A549 treated with AZD9567 at 1 μM for 4 hours (cell line): ENCODE results near the gene SYT17. TPM values are rescaled to one million over a fixed set of nuclear protein-coding genes. Genes with fewer than 3 reads are reported as not detected.

Source experiments
- total RNA-seq: library from RNA; stranded (reverse); fragments of 200-300 nt; extraction: Qiagen RNA extraction; gene quantifications from 5 replicates; pipeline ENCODE4 v1.2.3, GENCODE V29; 2022; ENCODE audit not compliant: insufficient read depth

The SYT17 gene, protein sequence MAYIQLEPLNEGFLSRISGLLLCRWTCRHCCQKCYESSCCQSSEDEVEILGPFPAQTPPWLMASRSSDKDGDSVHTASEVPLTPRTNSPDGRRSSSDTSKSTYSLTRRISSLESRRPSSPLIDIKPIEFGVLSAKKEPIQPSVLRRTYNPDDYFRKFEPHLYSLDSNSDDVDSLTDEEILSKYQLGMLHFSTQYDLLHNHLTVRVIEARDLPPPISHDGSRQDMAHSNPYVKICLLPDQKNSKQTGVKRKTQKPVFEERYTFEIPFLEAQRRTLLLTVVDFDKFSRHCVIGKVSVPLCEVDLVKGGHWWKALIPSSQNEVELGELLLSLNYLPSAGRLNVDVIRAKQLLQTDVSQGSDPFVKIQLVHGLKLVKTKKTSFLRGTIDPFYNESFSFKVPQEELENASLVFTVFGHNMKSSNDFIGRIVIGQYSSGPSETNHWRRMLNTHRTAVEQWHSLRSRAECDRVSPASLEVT
- 9.0 to 21.1 TPM (median 10.4 TPM) in 5 replicates for total RNA-seq

DNA sequence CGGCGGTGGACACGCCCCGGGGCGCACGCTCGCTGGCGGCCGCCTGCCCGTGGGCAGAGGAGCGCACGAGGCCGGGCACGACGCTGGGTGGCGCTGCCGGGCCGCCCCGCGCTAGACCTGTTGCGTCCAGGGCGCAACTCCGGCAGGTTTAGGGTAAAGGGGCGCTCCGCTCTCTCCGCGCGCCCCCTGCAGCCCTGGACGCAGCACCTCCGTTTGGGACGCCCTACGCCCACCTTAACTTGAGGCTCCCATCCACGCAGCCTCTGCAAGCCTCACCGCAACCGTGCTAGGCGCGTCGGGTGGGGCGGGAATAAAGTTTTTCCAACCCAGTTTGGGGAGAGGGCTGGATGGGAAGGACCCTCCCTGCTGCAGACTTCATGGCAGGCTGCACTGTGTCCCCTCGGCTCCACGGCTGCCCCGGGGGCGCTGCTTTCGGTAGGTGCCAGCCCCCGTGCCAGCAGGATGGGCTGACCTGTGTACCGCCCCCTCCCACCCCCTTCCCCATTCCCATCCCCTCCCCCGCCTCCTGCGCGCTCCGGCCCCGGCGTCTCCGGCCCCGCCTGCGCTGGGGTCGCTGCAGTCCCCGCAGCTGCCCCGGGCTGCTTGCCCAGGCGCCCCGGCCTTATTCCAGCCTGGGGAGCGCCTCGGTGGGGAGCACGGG lies at the start of gene SYT17:
Gene SYT17 (plus strand): TSS at position 531 of the 661 bp plus-strand sequence. CDS start 407 bp downstream, outside the sequence.

DNA sequence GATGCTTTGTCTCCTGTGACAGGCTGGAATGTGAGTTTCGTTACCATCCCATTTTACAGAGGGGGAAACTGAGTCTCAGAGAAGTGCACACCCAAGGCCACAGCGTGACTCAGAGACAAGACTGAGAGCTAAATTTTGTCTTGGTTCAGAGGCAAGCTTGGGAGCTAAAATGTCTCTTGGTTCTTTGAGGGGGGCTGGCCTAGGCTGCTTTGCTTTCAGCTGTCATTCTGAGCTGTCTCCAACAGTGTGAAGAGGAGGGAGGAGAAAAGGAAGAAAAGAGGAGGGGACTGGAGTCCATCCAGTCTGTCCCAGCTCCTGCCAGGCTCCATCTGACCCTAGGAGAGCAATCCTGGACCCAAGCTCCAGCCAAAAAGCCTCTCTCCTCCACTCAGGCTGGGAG lies 117.4 kb downstream of the SYT17 start, which contains the start of gene CLEC19A:
Gene CLEC19A (plus strand): TSS at position 301 of the 400 bp plus-strand sequence. CDS start 121 bp downstream, outside the sequence.

Other genes with a start within 250 kb of the SYT17 start
- 14.1 to 25.4 TPM (median 24.2 TPM) in 5 replicates for gene SMG1, start 241.8 kb upstream of the SYT17 start, total RNA-seq
- 5.4 to 7.4 TPM (median 6.9 TPM) in 5 replicates for gene TMC7, start 184.3 kb upstream of the SYT17 start, total RNA-seq
- 21.0 to 27.3 TPM (median 24.4 TPM) in 5 replicates for gene COQ7, start 100.6 kb upstream of the SYT17 start, total RNA-seq
- gene ITPRIPL2, start 54.3 kb upstream of the SYT17 start, total RNA-seq: 11.5 to 17.7 TPM (median 16.6 TPM) in 5 replicates
- gene CLEC19A, start 117.5 kb downstream of the SYT17 start, total RNA-seq: 0.05 to 0.12 TPM (median 0.09 TPM) in 4 of 5 replicates, not detected in the other
- 3.2 to 5.8 TPM (median 4.7 TPM) in 5 replicates for gene TMC5, start 249.6 kb downstream of the SYT17 start, total RNA-seq